ENCODE results near the gene LHX4. TPM values are rescaled to one million over a fixed set of nuclear protein-coding genes. Genes with fewer than 3 reads are reported as not detected.

Gene LHX4
- total and polyA plus RNA-seq, 8 donors: 0.03 to 4.8 (median 4.1) TPM

DNA sequence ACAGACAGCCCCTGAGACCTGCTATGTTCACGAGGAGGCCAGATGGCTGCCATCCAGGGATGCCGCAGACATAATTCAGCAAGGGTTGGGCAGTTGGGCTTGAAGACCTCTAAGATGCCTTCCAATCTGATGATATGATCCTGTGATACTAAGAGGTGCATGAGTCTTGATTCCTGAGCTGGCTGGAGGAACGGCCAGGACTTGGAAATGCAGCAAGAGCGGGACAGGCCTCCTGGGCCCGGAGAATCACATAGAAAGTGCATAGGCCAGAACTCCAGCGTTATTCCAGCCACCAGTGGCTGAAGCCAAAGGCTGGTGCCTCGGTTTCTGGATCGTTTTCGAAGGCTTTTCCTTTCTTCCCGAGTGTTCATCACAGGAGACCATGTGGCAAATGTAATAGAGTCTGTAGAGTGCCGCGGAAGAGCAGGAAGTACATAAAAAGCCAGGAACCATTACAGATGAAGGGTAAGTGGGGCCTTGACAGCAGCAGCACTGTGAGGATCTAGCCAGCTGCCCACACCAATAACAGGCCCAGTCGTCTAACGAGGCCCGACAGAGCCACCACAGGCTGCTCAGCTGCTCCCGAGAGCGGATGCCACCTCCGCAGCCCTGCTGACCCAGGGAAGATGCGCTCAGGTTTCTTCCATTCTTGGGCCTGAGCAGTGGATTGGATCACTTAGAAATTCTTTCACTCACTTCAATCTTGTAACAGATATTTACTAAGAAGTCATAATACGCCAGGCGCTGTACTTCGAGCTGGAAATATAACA is 14.0 kb upstream of the LHX4 start:
- ATAC-seq (no peak), DNase-seq (no peak)
- Histone ChIP-seq H3K36me3 (no peaks in the 10 kb centered on the region), H3K9me3 (no peaks in the 10 kb centered on the region), H3K27ac (no peak overlapping the region), H3K27me3 (no peaks in the 10 kb centered on the region), H3K4me3 (no peak overlapping the region), H3K4me1 (no peaks in the 10 kb centered on the region)
- intact Hi-C loops (cut with DNase I): no loop called here
- TF ChIP-seq, protein P1, sequence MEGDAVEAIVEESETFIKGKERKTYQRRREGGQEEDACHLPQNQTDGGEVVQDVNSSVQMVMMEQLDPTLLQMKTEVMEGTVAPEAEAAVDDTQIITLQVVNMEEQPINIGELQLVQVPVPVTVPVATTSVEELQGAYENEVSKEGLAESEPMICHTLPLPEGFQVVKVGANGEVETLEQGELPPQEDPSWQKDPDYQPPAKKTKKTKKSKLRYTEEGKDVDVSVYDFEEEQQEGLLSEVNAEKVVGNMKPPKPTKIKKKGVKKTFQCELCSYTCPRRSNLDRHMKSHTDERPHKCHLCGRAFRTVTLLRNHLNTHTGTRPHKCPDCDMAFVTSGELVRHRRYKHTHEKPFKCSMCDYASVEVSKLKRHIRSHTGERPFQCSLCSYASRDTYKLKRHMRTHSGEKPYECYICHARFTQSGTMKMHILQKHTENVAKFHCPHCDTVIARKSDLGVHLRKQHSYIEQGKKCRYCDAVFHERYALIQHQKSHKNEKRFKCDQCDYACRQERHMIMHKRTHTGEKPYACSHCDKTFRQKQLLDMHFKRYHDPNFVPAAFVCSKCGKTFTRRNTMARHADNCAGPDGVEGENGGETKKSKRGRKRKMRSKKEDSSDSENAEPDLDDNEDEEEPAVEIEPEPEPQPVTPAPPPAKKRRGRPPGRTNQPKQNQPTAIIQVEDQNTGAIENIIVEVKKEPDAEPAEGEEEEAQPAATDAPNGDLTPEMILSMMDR (IDR thresholded peaks at IDR 0.05): no peak

DNA sequence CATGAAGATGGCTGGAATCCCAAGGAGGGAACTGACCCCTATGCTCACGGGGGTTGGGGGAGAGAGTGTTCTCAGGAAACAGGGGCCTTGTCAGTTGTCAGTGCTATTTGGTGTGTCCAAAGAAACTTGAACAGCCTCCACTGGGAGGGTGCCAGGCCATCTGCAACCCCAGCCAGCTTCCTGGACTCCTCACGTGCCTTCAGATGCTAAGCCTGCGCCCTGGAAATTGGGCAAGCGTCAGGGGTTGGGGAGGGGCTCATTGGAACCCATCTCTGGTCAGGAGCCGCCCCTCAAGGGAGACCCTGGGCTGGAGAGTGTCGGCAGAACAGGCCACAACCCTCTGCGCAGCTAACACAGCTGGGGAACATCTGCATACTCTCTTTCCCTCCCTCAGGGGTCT is 13.1 kb upstream of the LHX4 start:
- H3K36me3 ChIP-seq: no peaks in the 10 kb centered on the region
- peak in 1 of 4 donors; percentile 48 for DNase-seq
- ATAC-seq: no peak
- H3K4me3 ChIP-seq: no peak overlapping the region
- peaks cover 0 to under 1% of the 10 kb centered on the region in 2 donors for H3K27me3 ChIP-seq
- no peaks in the 10 kb centered on the region for H3K9me3 ChIP-seq
- intact Hi-C loops (cut with DNase I): no loop called here
- TF ChIP-seq, protein P1 (IDR thresholded peaks at IDR 0.05): no peak
- H3K4me1 ChIP-seq: no peaks in the 10 kb centered on the region
- no peak overlapping the region for H3K27ac ChIP-seq

DNA sequence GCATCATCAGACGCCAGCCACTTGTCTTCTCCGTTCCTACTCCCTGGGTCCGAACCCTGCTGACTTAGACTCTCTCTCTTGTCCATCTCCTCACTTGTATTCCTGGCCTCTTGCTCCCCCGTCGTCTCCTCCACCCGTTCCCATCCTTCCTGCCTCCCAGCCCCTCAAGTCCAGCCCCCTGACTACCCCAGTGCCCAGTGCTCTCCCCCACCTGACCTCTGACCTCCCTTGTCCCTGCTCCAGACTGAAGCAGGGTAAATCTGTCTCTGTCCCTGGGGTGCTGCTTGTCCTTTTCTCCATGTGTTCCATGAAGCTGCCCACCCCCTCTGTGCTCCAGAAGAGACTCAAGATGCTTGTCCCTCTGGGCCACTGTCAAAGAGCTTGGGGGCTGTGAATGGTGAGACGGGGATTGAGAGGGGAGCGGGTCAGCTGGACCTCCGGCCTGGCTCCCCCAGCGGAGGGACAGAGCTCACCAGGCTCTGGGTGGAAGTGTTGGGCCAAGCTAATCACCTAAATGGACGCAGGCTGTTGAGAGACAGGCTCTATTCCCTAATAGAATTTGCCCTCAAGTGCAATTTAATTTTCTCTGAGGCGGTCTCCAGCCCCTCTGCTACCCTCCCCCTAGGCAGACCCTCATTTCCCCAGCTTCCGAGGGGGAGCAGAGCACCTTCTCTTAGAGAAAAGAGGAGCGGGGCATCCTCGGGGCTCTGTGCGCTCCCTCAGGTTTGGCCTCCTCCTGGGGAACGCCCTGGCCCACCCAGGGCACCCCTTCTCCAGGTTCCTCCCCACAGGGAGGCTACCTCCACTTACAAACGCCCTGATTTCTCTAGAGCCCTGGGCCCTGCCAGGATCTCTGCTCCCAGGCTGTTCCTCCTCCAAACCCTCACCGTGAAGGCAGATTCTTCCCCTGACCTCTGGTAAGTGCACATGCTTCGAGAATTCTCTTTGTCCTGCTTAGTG is 11.0 kb upstream of the LHX4 start:
- H3K4me1 ChIP-seq: no peaks in the 10 kb centered on the region
- intact Hi-C loops (cut with DNase I): no loop called here
- H3K27me3 ChIP-seq: peaks cover 0 to 22% of the 10 kb centered on the region in 2 donors
- no peak overlapping the region for H3K27ac ChIP-seq
- no peaks in the 10 kb centered on the region for H3K9me3 ChIP-seq
- ATAC-seq (no peak), DNase-seq (no peak)
- no peaks in the 10 kb centered on the region for H3K36me3 ChIP-seq
- no peak overlapping the region for H3K4me3 ChIP-seq
- TF ChIP-seq, protein P1 (IDR thresholded peaks at IDR 0.05): no peak

DNA sequence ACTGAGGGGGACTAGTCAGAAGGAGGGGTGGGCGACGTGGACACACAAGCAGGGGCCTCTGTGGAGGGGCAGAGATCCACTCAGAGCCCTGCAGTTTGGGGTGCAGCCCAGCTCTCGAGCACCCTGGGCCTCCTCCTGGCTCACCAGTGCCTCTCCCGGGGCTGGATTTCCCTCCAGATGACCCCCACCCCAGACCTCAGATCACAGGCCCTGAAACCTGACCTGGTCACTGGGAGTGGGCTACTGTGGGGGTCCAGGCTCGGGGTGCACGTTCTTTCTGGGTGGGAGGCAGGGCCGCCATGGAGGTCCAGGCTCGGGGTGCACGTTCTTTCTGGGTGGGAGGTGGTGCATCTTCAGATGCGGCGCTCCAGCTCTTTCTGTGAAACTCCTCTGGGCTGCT is 10.3 kb upstream of the LHX4 start:
- ATAC-seq (no peak), DNase-seq (no peak)
- intact Hi-C loops (cut with DNase I): no loop called here
- no peaks in the 10 kb centered on the region for H3K36me3 ChIP-seq
- H3K27ac ChIP-seq: no peak overlapping the region
- H3K9me3 ChIP-seq: no peaks in the 10 kb centered on the region
- H3K27me3 ChIP-seq: peaks cover 0 to 29% of the 10 kb centered on the region in 2 donors
- H3K4me3 ChIP-seq: no peak overlapping the region
- H3K4me1 ChIP-seq: no peaks in the 10 kb centered on the region
- TF ChIP-seq, protein P1 (IDR thresholded peaks at IDR 0.05): no peak

DNA sequence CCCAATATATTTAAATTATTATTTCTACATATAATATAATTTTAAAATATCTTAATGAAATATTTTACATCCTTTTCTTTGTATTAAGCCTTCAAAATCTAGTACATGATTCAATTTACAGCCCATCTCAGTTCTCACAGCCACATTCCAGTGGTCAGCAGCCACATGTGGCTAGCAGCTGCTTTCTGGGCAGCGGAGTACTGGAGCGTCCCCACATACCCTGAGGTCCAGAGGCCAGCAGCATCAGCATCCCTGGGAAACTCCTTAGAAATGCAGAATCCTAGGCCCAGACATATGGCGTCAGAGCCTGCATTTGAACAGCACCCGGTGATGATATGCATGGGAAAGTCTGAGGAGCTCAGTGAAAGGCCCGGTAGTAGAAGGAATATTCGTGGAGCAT is 8.6 kb upstream of the LHX4 start:
- Histone ChIP-seq H3K4me1 (no peaks in the 10 kb centered on the region), H3K4me3 (no peak overlapping the region), H3K36me3 (no peaks in the 10 kb centered on the region), H3K9me3 (no peaks in the 10 kb centered on the region), H3K27me3 (peaks cover 12 to 45% of the 10 kb centered on the region in 2 donors), H3K27ac (no peak overlapping the region)
- ATAC-seq (no peak), DNase-seq (no peak)
- intact Hi-C loops (cut with DNase I): no loop called here
- TF ChIP-seq, protein P1 (IDR thresholded peaks at IDR 0.05): no peak
